Activated gamma-delta T cell (primary cell): Measurements from ENCODE around the gene RNF141.

ENCODE experiments used
- DNase-seq: peaks from one replicate; lab custom pipeline; 2025; lab: John Stamatoyannopoulos, UW

RNF141 gene

DNA sequence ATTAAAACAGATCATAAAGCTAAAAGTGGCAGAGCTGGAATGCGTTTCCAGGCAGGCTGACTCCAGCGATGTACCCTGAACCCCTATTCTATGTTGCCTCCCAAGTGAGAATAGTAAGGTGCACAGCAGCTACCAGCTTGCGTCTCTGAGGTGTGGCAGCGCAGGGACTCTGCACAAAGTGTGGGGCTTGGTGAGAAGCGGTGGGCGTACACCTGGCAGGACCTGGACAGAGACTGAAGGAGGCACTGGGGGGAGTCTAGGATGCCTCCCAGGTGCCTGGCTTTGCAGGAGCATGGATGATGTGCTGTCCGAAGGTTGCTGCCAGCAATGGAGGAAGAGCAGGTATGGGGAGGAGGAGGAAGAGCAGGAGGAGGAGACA is 43.0 kb downstream of the RNF141 start:
- no peak for DNase-seq

DNA sequence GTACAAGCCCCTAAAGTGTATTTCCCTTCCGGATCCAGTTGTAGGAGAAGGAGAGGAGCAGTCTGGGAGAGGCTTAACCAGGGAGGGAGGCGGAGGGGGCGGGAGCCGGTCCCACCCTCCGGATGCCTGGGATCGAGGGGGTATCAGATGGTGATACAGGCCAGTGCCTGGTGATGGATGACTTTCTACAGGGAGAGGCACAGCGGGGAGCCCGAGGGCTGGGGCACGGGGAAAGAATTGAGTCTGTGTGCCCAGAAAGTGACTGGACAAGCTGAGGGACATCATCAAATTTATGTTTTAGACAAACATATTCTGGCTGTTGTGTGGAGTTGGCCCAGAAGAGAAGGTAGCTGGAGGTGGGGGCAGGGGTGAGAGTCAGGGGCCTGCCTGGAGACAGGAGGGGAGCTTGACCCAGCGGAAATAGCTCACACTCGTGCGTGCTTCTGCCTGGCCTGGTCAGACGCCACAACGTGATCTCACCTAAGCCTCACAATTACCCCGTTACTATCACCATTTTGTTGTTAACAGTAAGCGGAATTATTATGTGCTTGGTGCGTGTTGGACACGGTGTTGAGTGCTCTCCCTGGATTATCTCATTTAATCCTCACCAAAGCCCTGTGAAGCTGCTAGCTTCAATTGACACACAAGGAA is 43.5 kb downstream of the RNF141 start:
- DNase-seq = no peak

DNA sequence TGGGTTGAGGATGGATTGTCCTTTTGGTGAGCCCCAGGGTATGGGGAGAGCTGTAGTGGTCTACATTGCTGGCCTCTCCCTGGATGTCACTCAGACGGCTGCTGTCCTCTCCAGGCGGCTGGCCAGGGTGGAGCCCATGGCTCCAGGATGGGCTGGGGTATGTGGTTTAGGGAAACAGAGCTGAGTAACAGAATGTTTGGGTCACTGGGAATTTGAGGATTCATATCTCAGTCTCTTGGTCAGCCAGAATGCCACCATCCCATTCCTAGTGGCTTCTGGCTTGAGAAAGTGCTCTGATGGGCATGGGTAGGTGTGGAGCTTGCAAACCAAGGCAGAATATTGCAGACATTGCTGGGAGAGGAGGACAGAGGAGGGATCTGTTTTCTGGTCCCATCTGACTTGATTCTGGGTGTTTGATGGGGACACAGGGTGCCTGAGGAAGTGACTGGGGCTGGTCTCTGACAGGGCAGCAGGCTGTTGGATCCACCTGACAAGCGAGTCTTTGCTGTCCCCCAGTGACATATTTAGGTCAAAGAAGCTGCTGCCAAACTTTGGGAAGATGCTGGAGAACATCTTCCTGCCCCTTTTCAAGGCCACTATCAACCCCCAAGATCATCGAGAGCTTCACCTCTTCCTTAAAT is 44.6 kb downstream of the RNF141 start:
- DNase-seq = no peak

GRCh38 chr11:10495464-10495786 is 45.6 kb downstream of the RNF141 start:
- no peak for DNase-seq

GRCh38 chr11:10494636-10495463 is 46.1 kb downstream of the RNF141 start:
- no peak for DNase-seq

- no peak for DNase-seq
Observed at GRCh38 chr11:10493041-10493663, 47.8 kb downstream of the RNF141 start.

GRCh38 chr11:10492084-10492483 is 48.9 kb downstream of the RNF141 start:
- no peak for DNase-seq

- DNase-seq = no peak
Observed at GRCh38 chr11:10490398-10491241, 50.4 kb downstream of the RNF141 start.

DNA sequence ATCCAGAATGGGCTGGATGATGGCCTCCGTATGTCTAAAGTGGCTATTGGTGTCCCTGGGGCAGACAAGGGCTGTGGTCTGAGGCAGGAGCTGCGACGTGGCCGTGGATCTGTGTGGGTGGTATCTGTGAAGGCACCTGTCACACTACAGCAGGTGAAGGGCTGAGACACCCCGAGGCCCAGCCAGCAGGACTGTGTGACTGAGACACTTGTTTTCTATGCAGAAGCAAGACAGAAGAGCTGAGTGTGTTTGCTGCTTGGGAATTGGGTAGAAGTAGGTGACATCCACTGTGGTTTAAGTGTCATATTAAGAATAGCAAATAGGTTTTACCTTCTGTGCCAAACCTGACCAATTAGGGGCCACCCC is 51.0 kb downstream of the RNF141 start:
- no peak for DNase-seq

GRCh38 chr11:10488934-10489691 is 51.9 kb downstream of the RNF141 start:
- no peak for DNase-seq

DNA sequence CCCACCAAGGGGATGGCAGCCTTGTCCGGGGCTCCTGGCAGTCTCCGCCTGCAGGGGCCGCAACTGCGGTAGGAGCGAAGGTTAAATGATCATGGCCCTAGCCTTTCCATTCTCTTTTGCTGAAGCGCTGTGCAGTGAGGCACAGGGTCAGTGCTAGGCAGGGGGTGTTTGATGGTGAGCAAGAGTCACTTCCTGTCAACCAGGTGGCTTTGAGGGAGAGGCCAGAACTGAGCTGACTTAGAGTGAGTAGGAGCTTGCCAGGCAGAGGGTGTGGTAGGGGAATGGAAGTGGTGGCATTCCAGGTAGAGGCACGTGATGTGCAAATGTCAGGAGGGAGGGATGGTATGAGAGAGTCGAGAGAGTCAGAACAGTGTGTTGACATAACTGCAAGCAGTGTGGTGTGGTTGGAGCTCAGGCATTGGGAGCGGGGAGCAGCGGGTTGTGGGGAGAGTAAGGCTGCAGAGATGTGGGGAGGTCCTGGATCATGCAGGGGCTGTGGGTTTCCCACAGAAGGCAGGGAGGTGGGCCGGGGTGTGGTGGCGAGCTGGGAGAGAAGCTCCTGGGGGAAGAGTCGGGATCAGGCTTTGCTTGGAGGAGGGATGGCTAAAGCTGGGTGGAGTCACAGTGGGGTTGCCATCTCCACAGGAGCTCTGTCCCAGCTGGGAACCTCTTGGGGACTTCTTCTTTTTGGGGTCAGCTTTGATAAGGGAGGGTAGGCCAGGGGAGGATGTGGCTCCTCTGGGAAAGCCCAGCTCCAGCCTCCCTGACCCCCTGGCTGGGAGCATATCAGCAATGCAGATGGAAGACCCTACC is 52.7 kb downstream of the RNF141 start:
- DNase-seq = no peak

- DNase-seq = no peak
Observed at GRCh38 chr11:10487002-10487647, 53.9 kb downstream of the RNF141 start.

DNA sequence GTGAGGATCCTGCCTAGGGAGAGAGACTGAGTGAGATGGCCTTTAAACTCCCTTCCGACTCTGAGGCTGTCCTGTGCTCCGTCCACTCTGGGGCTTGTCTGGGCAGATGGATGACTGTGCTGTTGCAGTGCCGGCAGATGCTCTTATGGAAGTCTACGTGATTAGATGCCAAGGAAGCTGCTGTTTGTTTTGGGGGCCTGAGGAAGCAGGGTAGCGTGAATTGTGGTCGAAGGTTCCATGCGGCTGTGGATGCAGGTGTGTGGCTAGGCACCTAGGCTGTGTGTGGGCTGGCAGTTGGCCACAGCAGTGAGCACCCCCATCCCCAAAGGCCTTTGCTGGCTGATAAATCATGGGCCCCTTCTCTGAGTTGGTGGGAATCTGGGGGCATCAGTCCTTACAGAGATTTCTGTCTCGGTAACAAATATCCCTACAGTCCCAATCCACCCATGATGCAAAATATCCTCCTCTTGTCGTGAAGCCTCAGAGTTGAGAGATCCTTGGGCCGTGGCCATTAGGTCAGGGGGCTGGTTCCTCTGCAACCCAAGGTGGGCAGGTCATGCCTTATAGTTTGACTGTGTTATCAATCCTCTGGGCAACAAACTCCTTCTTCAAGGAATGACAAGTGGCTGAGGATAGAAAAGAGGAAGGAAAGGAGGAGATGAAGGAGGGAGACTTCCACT is 54.7 kb downstream of the RNF141 start:
- no peak for DNase-seq

- no peak for DNase-seq
Observed at GRCh38 chr11:10485646-10486045, 55.3 kb downstream of the RNF141 start.

DNA sequence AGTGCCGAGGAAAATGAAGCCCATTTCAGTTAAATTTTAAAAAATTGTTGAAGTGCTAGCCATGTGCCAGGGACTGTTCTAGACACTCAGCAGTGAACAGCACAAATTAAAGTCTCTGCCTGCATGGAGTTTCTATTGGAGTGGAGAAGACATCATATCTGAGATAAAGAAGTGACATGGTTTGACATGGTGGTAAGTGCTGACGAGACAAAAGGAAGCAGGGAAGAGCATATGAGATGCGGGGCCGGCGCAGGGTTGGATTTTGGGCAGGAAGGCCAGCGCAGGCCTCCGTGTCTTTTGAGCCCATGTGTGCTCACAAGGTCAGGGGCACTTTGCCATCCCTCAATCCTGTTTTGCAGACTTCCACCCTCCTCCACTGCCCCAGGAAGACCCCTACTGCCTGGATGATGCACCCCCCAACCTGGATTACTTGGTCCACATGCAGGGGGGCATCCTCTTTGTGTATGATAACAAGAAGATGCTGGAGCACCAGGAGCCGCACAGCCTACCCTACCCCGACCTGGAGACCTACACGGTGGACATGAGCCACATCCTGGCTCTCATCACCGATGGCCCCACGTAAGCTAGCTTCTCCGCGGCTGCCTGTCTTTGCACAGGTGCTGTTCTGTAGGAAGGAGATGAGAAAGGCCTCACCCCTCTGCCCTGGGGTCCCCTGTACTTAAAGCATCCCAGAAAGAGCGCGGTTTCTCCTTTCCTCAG is 56.4 kb downstream of the RNF141 start:
- no peak for DNase-seq

GRCh38 chr11:10483584-10483983 is 57.4 kb downstream of the RNF141 start:
- no peak for DNase-seq

GRCh38 chr11:10483174-10483573 is 57.8 kb downstream of the RNF141 start:
- DNase-seq = no peak

GRCh38 chr11:10481560-10482349 is 59.2 kb downstream of the RNF141 start:
- no peak for DNase-seq
